GM10266 (cell line): Measurements from ENCODE around the gene EEF1AKMT4.

Experiments
- DNase-seq: peaks from one replicate; pipeline ENCODE4 v3.0.0; 2012; ENCODE audit errors: extremely low spot score
- CTCF ChIP-seq: IDR thresholded peaks from 2 replicates; pipeline ENCODE4 v1.5.1; 2012; ENCODE audit warnings: mild to moderate bottlenecking, low read depth; ENCODE audit not compliant: control insufficient read depth, insufficient read depth; ENCODE audit errors: missing control alignments

The EEF1AKMT4 gene

GRCh38 chr3:184277366-184277765, 27.9 kb downstream of the EEF1AKMT4 start:
- no peak for TF ChIP-seq CTCF
- DNase-seq: no peak

GRCh38 chr3:184282941-184283340, 33.5 kb downstream of the EEF1AKMT4 start:
- TF ChIP-seq CTCF: no peak
- DNase-seq: no peak

GRCh38 chr3:184283681-184284080, 34.2 kb downstream of the EEF1AKMT4 start:
- no peak for DNase-seq
- no peak for TF ChIP-seq CTCF

- TF ChIP-seq CTCF: peak; percentile 54
- peak; percentile 68 for DNase-seq
Measured at GRCh38 chr3:184284696-184285095, 35.2 kb downstream of the EEF1AKMT4 start.

- TF ChIP-seq CTCF: peak; percentile 60
- DNase-seq: peak; percentile 87
Measured at GRCh38 chr3:184289426-184289938, 40.0 kb downstream of the EEF1AKMT4 start.

GRCh38 chr3:184290331-184290730, 40.9 kb downstream of the EEF1AKMT4 start:
- TF ChIP-seq CTCF: no peak
- DNase-seq: no peak

GRCh38 chr3:184291044-184291737, 41.7 kb downstream of the EEF1AKMT4 start:
- no peak for TF ChIP-seq CTCF
- no peak for DNase-seq
